OCI-LY7 (cell line): ENCODE measurements around the gene RALBP1.

Experiments
- EZH2phosphoT487 ChIP-seq: fragments of 200-600 bp; sonication (generic); IDR thresholded peaks from 2 replicates; pipeline ENCODE4 v1.6.1; 2018; ENCODE audit warnings: low read depth, borderline replicate concordance, mild to moderate bottlenecking, mixed run types, antibody characterized with exemption, low read length, moderate library complexity, mixed read lengths
- TF ChIP-seq, protein P1 (sequence below): fragments of 200-600 bp; sonication (generic); conservative IDR thresholded peaks from 2 replicates; pipeline ENCODE4 v1.5.1; 2014; ENCODE audit warnings: mild to moderate bottlenecking, antibody characterized with exemption, low read length, moderate library complexity, mixed read lengths

GRCh38 chr18:9468998-9469397, 6.3 kb upstream of the RALBP1 start:
- no peak for TF ChIP-seq EZH2phosphoT487
- TF ChIP-seq, protein P1, sequence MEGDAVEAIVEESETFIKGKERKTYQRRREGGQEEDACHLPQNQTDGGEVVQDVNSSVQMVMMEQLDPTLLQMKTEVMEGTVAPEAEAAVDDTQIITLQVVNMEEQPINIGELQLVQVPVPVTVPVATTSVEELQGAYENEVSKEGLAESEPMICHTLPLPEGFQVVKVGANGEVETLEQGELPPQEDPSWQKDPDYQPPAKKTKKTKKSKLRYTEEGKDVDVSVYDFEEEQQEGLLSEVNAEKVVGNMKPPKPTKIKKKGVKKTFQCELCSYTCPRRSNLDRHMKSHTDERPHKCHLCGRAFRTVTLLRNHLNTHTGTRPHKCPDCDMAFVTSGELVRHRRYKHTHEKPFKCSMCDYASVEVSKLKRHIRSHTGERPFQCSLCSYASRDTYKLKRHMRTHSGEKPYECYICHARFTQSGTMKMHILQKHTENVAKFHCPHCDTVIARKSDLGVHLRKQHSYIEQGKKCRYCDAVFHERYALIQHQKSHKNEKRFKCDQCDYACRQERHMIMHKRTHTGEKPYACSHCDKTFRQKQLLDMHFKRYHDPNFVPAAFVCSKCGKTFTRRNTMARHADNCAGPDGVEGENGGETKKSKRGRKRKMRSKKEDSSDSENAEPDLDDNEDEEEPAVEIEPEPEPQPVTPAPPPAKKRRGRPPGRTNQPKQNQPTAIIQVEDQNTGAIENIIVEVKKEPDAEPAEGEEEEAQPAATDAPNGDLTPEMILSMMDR: no peak
